HEK293 (cell line): ENCODE data around the gene MBOAT7.

Source experiments
- CTCF ChIA-PET: fragments of 350-600 bp; formaldehyde crosslinking; extraction: SDS; loops from one replicate; lab custom pipeline; 2021; ENCODE audit warnings: antibody characterized with exemption; lab: Yijun Ruan, JAX
- POLR2A ChIA-PET: fragments of 300-600 bp; formaldehyde crosslinking; extraction: SDS; loops from one replicate; lab custom pipeline; 2020; ENCODE audit warnings: antibody characterized with exemption, inconsistent platforms; lab: Yijun Ruan, JAX
- H3K27ac ChIP-seq: fragments of 200-500 bp; sonication (Bioruptor generic); 2 replicates; pipeline ENCODE4 v1.5.1; 2014; ENCODE audit warnings: low read depth, low read length, control low read depth, inconsistent platforms; ENCODE audit errors: extremely low read depth
- H3K36me3 ChIP-seq, 2 experiments: fragments of 200-500 bp in 1 of 2; sonication (Bioruptor generic) in 1 of 2; 1 replicate in 1 of 2; 2 replicates in 1 of 2; pipeline ENCODE4 v1.5.1; 2014 to 2017; ENCODE audit warnings: inconsistent platforms in 2 of 2, low read length in 2 of 2; ENCODE audit not compliant: control insufficient read depth in 2 of 2, insufficient read depth in 1 of 2
- H3K4me1 ChIP-seq: fragments of 200-500 bp; sonication (Bioruptor generic); 2 replicates; pipeline ENCODE4 v1.5.1; 2014; ENCODE audit warnings: mild to moderate bottlenecking, low read length, inconsistent platforms; ENCODE audit not compliant: control insufficient read depth, insufficient read depth
- H3K4me3 ChIP-seq: 2 replicates; pipeline ENCODE4 v1.5.1; 2011; ENCODE audit warnings: low read depth, mild to moderate bottlenecking, control low read depth, low read length, moderate library complexity
- H3K9me3 ChIP-seq: fragments of 200-500 bp; sonication (Bioruptor generic); 2 replicates; pipeline ENCODE4 v1.5.1; 2014; ENCODE audit warnings: low read depth, low read length, inconsistent platforms; ENCODE audit not compliant: control insufficient read depth, insufficient read depth
- HOXD13 ChIP-seq: sonication (generic); formaldehyde crosslinking; IDR thresholded peaks from 2 replicates; pipeline ENCODE4 v1.8.0; 2022; ENCODE audit warnings: missing genetic modification reagents, borderline replicate concordance
- KLF8 ChIP-seq: fragments of 450-650 bp; formaldehyde crosslinking; IDR thresholded peaks from 2 replicates; pipeline ENCODE4 v1.5.1; 2016; ENCODE audit warnings: missing biosample characterization, missing genetic modification characterization
- MEIS1 ChIP-seq: sonication (generic); formaldehyde crosslinking; IDR thresholded peaks from 2 replicates; pipeline ENCODE4 v1.8.1; 2022; ENCODE audit warnings: missing genetic modification reagents, mild to moderate bottlenecking, borderline replicate concordance
- SETDB1 ChIP-seq: IDR thresholded peaks from one replicate; pipeline ENCODE4 v1.6.1; 2017; ENCODE audit warnings: mild to moderate bottlenecking, low read length, moderate library complexity, mixed read lengths; ENCODE audit not compliant: insufficient read length
- TSHZ1 ChIP-seq: fragments of 450-650 bp; formaldehyde crosslinking; IDR thresholded peaks from 2 replicates; pipeline ENCODE4 v1.5.1; 2016; ENCODE audit warnings: missing biosample characterization, missing genetic modification characterization, borderline replicate concordance
- ZFHX2 ChIP-seq: fragments of 450-650 bp; formaldehyde crosslinking; conservative IDR thresholded peaks from 2 replicates; pipeline ENCODE4 v1.5.1; 2016; ENCODE audit warnings: missing biosample characterization, missing genetic modification characterization
- ZFP69B ChIP-seq: fragments of 450-650 bp; formaldehyde crosslinking; IDR thresholded peaks from 2 replicates; pipeline ENCODE4 v1.5.1; 2016; ENCODE audit warnings: missing biosample characterization, missing genetic modification characterization
- ZNF112 ChIP-seq: fragments of 450-650 bp; formaldehyde crosslinking; IDR thresholded peaks from 2 replicates; pipeline ENCODE4 v1.5.0; 2017; ENCODE audit warnings: missing biosample characterization, missing genetic modification characterization
- ZNF223 ChIP-seq: fragments of 450-650 bp; formaldehyde crosslinking; IDR thresholded peaks from 2 replicates; pipeline ENCODE4 v1.5.1; 2016; ENCODE audit warnings: missing biosample characterization, missing genetic modification characterization
- ZNF26 ChIP-seq: fragments of 450-650 bp; formaldehyde crosslinking; IDR thresholded peaks from 2 replicates; pipeline ENCODE4 v1.5.1; 2016; ENCODE audit warnings: missing biosample characterization, missing genetic modification characterization
- ZNF354C ChIP-seq: fragments of 450-650 bp; formaldehyde crosslinking; IDR thresholded peaks from 2 replicates; pipeline ENCODE4 v1.5.1; 2016; ENCODE audit warnings: missing biosample characterization, missing genetic modification characterization, low read depth, borderline replicate concordance
- ZNF426 ChIP-seq: fragments of 450-650 bp; formaldehyde crosslinking; IDR thresholded peaks from 2 replicates; pipeline ENCODE4 v1.5.1; 2017; ENCODE audit warnings: missing biosample characterization, missing genetic modification characterization, mild to moderate bottlenecking, inconsistent platforms, moderate library complexity
- ZNF529 ChIP-seq: fragments of 450-650 bp; formaldehyde crosslinking; IDR thresholded peaks from 2 replicates; pipeline ENCODE4 v1.5.1; 2017; ENCODE audit warnings: missing genetic modification characterization, missing biosample characterization; ENCODE audit not compliant: insufficient replicate concordance
- ZNF654 ChIP-seq: fragments of 450-650 bp; formaldehyde crosslinking; IDR thresholded peaks from 2 replicates; pipeline ENCODE4 v1.5.1; 2016; ENCODE audit warnings: low read depth, missing biosample characterization, missing genetic modification characterization
- ZNF76 ChIP-seq: fragments of 450-650 bp; formaldehyde crosslinking; IDR thresholded peaks from 2 replicates; pipeline ENCODE4; 2016; ENCODE audit warnings: low read depth, missing biosample characterization, missing genetic modification characterization, borderline replicate concordance
- TF ChIP-seq, protein P1 (sequence below): fragments of 450-650 bp; formaldehyde crosslinking; IDR thresholded peaks from 2 replicates; pipeline ENCODE4 v1.5.1; 2017; ENCODE audit warnings: missing biosample characterization, missing genetic modification characterization
- TF ChIP-seq, protein P2 (sequence below): fragments of 450-650 bp; formaldehyde crosslinking; IDR thresholded peaks from 2 replicates; pipeline ENCODE4 v1.5.1; 2016; ENCODE audit warnings: missing biosample characterization, missing genetic modification characterization, low read depth

MBOAT7 gene

GRCh38 chr19:54129617-54129996 lies 59.8 kb downstream of the MBOAT7 start (continued):
- TF ChIP-seq SETDB1 (no peak), ZFHX2 (no peak), ZNF26 (tag by site-specific recombination) (no peak), ZNF354C (tag by site-specific recombination) (no peak), ZNF529 (tag by site-specific recombination) (no peak)

DNA sequence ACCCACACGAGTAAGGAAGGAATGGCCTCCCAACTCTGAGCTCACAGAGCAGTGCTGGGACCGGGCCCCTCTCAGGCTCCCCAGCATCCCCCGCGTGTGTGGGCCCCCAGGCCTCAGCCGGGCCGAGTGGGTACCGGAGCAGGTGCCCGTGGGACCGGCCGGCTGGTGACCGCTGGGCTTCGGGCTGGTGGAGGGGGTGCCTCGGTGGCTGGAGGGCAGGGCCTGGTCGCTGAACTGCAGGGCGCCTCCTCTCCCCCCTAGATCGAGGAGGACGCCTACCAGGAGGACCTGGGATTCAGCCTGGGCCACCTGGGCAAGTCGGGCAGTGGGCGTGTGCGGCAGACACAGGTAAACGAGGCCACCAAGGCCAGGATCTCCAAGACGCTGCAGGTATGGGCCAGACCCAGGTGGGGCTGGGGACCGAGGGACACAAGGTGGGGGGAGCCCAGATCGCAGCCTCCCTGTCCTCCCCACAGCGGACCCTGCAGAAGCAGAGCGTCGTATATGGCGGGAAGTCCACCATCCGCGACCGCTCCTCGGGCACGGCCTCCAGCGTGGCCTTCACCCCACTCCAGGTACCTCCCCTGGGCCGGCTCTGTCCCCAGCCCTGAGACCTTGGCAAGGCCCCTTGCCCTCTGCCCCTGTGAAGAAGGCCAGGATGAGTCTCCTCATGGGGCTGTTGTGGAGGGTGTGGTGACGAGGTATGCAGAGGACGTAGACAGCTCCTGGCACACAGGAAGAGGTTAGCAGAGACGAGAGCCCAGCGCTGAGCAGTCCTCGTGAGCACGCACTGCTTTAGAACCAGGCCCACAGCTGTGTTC lies 60.4 kb downstream of the MBOAT7 start:
- Histone ChIP-seq H3K27ac (no peak overlapping the region), H3K36me3 (peaks cover 17 to 73% of the 10 kb centered on the region in 2 experiments), H3K9me3 (peaks cover 2% of the 10 kb centered on the region), H3K4me3 (no peak overlapping the region), H3K4me1 (no peaks in the 10 kb centered on the region)
- ChIA-PET CTCF (interaction anchor here (0.5 kb wide), 1 partner anchor 1313 kb away, joined by 3 read pairs; no protein-coding TSS in a partner anchor), POLR2A (interaction anchor here (6.2 kb wide), 1 partner anchor 8 kb away, joined by 37 read pairs; the partner anchor contains the start of gene CNOT3)
- TF ChIP-seq, protein P1, sequence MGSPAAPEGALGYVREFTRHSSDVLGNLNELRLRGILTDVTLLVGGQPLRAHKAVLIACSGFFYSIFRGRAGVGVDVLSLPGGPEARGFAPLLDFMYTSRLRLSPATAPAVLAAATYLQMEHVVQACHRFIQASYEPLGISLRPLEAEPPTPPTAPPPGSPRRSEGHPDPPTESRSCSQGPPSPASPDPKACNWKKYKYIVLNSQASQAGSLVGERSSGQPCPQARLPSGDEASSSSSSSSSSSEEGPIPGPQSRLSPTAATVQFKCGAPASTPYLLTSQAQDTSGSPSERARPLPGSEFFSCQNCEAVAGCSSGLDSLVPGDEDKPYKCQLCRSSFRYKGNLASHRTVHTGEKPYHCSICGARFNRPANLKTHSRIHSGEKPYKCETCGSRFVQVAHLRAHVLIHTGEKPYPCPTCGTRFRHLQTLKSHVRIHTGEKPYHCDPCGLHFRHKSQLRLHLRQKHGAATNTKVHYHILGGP (tag by site-specific recombination), result no peak
- TF ChIP-seq ZNF654 (tag by site-specific recombination) (no peak), ZNF76 (tag by site-specific recombination) (no peak), KLF8 (tag by site-specific recombination) (no peak), MEIS1 (CRISPR knock-in tag) (no peak), ZNF223 (tag by site-specific recombination) (no peak), ZNF426 (no peak), ZFP69B (tag by site-specific recombination) (no peak), ZNF112 (no peak), TSHZ1 (tag by site-specific recombination) (no peak), HOXD13 (CRISPR knock-in tag) (no peak)
- TF ChIP-seq, protein P2, sequence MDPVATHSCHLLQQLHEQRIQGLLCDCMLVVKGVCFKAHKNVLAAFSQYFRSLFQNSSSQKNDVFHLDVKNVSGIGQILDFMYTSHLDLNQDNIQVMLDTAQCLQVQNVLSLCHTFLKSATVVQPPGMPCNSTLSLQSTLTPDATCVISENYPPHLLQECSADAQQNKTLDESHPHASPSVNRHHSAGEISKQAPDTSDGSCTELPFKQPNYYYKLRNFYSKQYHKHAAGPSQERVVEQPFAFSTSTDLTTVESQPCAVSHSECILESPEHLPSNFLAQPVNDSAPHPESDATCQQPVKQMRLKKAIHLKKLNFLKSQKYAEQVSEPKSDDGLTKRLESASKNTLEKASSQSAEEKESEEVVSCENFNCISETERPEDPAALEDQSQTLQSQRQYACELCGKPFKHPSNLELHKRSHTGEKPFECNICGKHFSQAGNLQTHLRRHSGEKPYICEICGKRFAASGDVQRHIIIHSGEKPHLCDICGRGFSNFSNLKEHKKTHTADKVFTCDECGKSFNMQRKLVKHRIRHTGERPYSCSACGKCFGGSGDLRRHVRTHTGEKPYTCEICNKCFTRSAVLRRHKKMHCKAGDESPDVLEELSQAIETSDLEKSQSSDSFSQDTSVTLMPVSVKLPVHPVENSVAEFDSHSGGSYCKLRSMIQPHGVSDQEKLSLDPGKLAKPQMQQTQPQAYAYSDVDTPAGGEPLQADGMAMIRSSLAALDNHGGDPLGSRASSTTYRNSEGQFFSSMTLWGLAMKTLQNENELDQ (tag by site-specific recombination), result no peak
